ENCODE measurements around the gene NFIX. TPM values are rescaled to one million over a fixed set of nuclear protein-coding genes. Genes with fewer than 3 reads are reported as not detected.
A peak's percentile ranks its signal among the peaks of the same experiment; 100 is the strongest.

NFIX gene
- total and polyA plus RNA-seq, 9 donors: 30.3 to 256 (median 217) TPM

DNA sequence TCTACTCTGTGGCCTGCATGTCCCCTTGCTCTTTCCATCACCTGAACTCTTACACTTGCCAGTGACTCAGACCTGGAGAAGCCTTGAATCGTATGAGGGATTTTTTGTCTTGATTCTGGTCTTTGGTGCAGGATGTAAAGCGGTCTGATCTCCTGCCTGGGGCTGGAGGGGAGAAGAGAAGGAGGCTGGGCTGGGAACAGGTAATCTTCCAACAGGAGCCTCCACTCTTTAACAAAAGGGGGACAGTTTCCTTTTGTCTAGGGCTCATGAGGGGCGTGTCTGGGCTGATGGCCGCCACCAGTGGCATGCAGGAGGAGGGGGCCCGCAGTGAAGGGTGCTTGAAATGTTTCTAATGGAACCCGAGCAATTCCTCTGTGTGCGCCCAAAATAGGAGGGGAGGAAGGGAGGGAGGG, 24.7 kb downstream of the NFIX start:
- 38 to 45% (median 44%) methylated on average over 7 of the region's 7 CpGs for WGBS, 3 donors
- H3K4me3 ChIP-seq: no peak overlapping the region
- H3K27ac ChIP-seq: peak overlapping the region; percentile 64 to 89
- intact Hi-C loops (cut with DNase I): loop anchor here in 1 of 4 donors (5.0 kb wide), 1 partner anchor 37 kb away; no protein-coding TSS in a partner anchor
- H3K4me1 ChIP-seq (ENCODE audit: insufficient read depth): peaks cover 44% of the 10 kb centered on the region
- no peaks in the 10 kb centered on the region for H3K36me3 ChIP-seq
- no peaks in the 10 kb centered on the region for H3K27me3 ChIP-seq
- DNase-seq: no peak
- TF ChIP-seq EP300 (IDR thresholded peaks at IDR 0.05) (no peak), POLR2A (IDR thresholded peaks at IDR 0.05) (no peak), CTCF (IDR thresholded peaks at IDR 0.05) (no peak)
- no peaks in the 10 kb centered on the region for H3K9me3 ChIP-seq

GRCh38 chr19:13022111-13022858, 27.0 kb downstream of the NFIX start:
- Histone ChIP-seq H3K27ac (peak overlapping the region; percentile 85 to 89), H3K36me3 (no peaks in the 10 kb centered on the region), H3K4me1 (ENCODE audit: insufficient read depth) (peaks cover 44% of the 10 kb centered on the region), H3K4me3 (peak overlapping the region; percentile 32), H3K27me3 (no peaks in the 10 kb centered on the region), H3K9me3 (no peaks in the 10 kb centered on the region)
- 3 to 5% (median 5%) methylated on average over 22 of the region's 22 CpGs for WGBS, 3 donors
- peak in 3 of 5 donors; percentile 61 to 71 (median 63) for DNase-seq
- intact Hi-C loops (cut with DNase I): loop anchor here in 1 of 4 donors (5.0 kb wide), 1 partner anchor 35 kb away; no protein-coding TSS in a partner anchor
- TF ChIP-seq POLR2A (IDR thresholded peaks at IDR 0.05): no peak
- no peak for TF ChIP-seq EP300 (IDR thresholded peaks at IDR 0.05)
- no peak for TF ChIP-seq CTCF (IDR thresholded peaks at IDR 0.05)

GRCh38 chr19:13022859-13023636, 27.8 kb downstream of the NFIX start:
- Histone ChIP-seq H3K27ac (peak overlapping the region; percentile 85 to 89), H3K36me3 (no peaks in the 10 kb centered on the region), H3K4me1 (ENCODE audit: insufficient read depth) (peaks cover 40% of the 10 kb centered on the region), H3K4me3 (peak overlapping the region; percentile 32), H3K9me3 (no peaks in the 10 kb centered on the region), H3K27me3 (no peaks in the 10 kb centered on the region)
- intact Hi-C loops (cut with DNase I): loop anchor here in 1 of 4 donors (5.0 kb wide), 1 partner anchor 34 kb away; no protein-coding TSS in a partner anchor
- DNase-seq: peak; percentile 90 to 94 (median 93)
- TF ChIP-seq CTCF (IDR thresholded peaks at IDR 0.05) (peak in 1 of 3 donors; percentile 37), POLR2A (IDR thresholded peaks at IDR 0.05) (peak; percentile 33), EP300 (IDR thresholded peaks at IDR 0.05) (peak; percentile 38)
- WGBS, 3 donors: 0 to 1% (median 1%) methylated on average over 30 of the region's 30 CpGs

- Histone ChIP-seq H3K27me3 (no peaks in the 10 kb centered on the region), H3K36me3 (no peaks in the 10 kb centered on the region), H3K27ac (peak overlapping the region; percentile 85 to 89), H3K9me3 (no peaks in the 10 kb centered on the region), H3K4me1 (ENCODE audit: insufficient read depth) (peaks cover 39% of the 10 kb centered on the region), H3K4me3 (peak overlapping the region; percentile 32)
- TF ChIP-seq EP300 (IDR thresholded peaks at IDR 0.05) (no peak), POLR2A (IDR thresholded peaks at IDR 0.05) (no peak), CTCF (IDR thresholded peaks at IDR 0.05) (no peak)
- 1 to 2% (median 1%) methylated on average over 8 of the region's 8 CpGs for WGBS, 3 donors
- no peak for DNase-seq
- intact Hi-C loops (cut with DNase I): loop anchor here in 1 of 4 donors (5.0 kb wide), 1 partner anchor 34 kb away; no protein-coding TSS in a partner anchor
Observed at GRCh38 chr19:13023656-13024055, 28.4 kb downstream of the NFIX start.

Measured in ovary (tissue), 9 donors.